ENCODE measurements around the gene STK32B.

DNA sequence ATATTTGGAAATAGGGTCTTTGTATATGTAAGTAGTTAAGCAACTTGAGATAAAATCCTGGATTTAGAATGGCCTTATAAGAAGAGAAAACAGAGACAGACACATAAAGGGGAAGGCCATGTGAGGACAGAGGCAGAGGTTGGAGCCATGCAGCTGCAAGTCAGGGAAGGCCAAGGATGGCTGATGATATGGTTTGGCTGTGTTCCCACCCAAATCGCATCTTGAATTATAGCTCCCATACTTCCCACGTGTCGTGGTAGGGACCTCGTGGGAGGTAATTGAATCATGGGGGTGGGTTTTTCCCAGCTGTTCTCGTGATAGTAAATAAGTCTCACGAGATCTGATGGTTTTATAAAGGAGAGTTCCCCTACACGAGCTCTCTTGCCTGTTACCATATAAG lies 76.3 kb downstream of the STK32B start:
- TF ChIP-seq, protein P1, sequence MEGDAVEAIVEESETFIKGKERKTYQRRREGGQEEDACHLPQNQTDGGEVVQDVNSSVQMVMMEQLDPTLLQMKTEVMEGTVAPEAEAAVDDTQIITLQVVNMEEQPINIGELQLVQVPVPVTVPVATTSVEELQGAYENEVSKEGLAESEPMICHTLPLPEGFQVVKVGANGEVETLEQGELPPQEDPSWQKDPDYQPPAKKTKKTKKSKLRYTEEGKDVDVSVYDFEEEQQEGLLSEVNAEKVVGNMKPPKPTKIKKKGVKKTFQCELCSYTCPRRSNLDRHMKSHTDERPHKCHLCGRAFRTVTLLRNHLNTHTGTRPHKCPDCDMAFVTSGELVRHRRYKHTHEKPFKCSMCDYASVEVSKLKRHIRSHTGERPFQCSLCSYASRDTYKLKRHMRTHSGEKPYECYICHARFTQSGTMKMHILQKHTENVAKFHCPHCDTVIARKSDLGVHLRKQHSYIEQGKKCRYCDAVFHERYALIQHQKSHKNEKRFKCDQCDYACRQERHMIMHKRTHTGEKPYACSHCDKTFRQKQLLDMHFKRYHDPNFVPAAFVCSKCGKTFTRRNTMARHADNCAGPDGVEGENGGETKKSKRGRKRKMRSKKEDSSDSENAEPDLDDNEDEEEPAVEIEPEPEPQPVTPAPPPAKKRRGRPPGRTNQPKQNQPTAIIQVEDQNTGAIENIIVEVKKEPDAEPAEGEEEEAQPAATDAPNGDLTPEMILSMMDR (IDR thresholded peaks at IDR 0.05 in 8 of 11, conservative IDR thresholded peaks at IDR 0.05 in 3 of 11): no peak
- TF ChIP-seq POLR2A (IDR thresholded peaks at IDR 0.05): no peak

All from spleen (tissue), 7 donors.